ENCODE measurements around the gene NAALADL1. TPM values are rescaled to one million over a fixed set of nuclear protein-coding genes. Genes with fewer than 3 reads are reported as not detected.
A peak's percentile ranks its signal among the peaks of the same experiment; 100 is the strongest.

Gene NAALADL1
- total RNA-seq, 1 donor from 2014 or later = not detected

GRCh38 chr11:65083834-65084597 lies 25.7 kb upstream of the NAALADL1 start, which contains the start of the genes CDCA5 and ZFPL1:
TSS of gene CDCA5 (minus strand) at chr11:65084040. CDS start at chr11:65083978, 62 bp downstream.
TSS of gene ZFPL1 (plus strand) at chr11:65084222. CDS start at chr11:65084699, 477 bp downstream.
- peak; percentile 95 for DNase-seq (ENCODE audit: low read depth)

DNA sequence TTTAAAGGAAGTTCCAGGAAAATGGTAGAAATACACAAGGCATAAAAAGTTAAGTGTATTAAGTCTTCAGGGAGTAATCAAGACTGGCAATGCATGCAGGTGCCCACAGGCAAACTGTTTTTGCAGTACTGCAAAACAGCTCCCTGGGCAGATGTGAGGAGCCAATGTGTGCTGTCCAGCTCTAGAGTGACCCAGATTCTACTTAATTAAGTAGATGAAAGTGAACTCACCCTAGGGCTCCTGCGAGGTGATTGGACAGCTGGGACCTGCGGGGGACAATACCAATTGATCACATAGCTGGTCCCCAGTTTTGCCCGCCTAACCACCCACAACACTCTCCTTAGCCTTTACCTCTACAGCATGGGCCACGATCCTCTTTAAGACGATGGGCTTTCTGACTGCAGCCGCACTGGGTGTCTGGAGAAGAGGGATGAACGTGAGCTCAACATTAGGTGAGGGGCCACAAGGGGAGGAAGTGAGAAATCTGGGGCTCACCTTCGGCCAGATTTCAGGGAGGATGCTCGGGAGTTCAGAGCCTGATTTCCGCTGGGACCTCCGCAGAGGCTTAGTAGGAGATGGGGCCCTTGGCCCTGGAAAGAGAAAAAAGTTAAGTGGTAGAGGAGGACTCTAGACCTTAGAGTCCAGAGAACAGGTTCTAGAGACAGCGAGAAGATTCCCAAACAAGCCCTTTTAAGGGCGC lies 24.9 kb upstream of the NAALADL1 start:
- no peak for DNase-seq (ENCODE audit: low read depth)

- DNase-seq (ENCODE audit: low read depth) = no peak
Observed at GRCh38 chr11:65078786-65079342, 20.5 kb upstream of the NAALADL1 start.

DNA sequence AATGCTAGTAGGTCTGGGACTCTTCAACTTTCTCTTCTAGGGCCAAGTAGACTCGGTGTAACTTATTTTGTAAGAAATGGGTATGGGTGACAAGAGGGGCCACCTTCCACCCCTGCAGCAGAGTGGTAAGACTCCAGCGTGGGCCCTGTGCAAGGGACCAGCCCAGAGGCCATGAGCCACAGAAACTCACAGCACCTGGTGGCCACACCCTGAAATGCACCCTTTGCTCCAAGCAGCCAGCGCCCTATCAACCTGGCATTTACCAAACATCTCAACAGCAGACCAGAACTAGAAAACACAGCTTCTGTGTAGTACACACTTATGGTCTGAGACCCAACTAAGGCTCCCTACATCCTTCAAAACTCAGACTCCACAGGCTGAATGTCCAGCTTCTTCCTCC lies 19.8 kb upstream of the NAALADL1 start:
- peak; percentile 26 for DNase-seq (ENCODE audit: low read depth)

DNA sequence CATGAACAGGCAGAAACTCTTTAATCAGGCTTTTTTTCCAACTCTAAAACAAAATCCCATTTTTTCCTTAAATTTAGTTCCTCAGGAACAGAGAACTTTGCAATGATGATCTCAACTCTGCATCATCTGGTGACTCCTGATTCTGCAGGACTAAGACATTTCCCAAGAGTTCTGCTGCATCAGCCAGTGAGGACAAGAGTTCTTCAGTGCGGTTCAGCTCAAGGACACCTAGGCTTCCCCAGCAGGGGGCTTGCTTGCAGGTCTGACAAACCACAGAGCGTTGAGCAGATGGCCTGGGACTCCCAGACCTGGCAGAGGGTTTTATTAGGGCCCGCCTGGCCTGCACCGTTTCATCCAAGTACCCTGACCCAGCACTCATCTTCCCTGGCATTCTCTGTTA lies 19.1 kb upstream of the NAALADL1 start:
- no peak for DNase-seq (ENCODE audit: low read depth)

DNA sequence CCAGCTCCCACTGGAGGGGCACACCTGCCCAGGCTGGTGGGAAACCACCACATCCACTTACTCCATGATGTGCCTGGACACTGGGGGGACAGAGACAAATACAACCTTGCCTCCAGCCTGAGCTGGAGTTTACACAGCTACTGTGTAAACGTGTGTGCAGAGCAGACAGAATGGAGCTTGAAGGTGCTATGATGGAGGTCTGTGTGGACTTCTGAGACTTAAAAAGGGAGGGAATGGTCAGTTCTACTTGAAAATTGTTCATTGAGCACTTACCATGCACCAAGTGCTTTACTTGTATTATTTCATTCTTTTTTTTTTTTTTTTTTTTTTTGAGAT lies 14.2 kb upstream of the NAALADL1 start:
- no peak for DNase-seq (ENCODE audit: low read depth)

DNA sequence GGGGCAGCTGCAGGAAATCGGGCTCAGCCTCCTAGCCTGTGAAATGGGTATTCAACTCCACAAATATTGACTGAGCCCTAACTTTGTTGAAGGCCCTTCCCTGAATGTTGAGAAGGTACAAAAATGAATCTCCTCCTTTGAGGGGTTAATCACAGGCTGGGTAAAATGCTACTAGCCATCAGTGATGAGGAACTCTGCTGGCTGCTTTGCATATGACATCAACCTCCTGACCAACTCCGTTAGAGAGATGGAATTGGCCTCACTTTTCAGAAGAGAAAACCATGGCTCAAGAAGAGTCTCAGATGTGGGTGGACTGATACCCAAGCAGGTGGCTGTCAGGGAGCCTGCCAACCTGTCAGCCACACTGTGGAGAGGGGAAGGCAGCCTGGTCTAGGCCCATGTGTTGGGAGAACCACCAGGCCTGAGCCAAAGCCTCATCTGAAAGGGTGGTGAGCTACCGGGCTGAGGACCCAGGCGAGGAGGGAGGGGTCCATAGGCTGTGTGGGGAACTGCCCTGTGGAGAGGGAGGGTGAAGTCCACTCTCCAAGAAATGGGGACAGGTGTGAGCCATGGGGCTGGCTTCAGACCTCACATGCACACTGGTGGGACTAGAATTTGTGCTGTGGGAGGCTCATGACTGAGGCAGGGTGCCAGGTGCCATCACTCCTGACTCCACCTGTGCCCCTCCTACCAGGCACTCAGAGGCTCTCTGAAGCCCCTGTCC lies 13.7 kb upstream of the NAALADL1 start:
- DNase-seq (ENCODE audit: low read depth) = no peak

DNA sequence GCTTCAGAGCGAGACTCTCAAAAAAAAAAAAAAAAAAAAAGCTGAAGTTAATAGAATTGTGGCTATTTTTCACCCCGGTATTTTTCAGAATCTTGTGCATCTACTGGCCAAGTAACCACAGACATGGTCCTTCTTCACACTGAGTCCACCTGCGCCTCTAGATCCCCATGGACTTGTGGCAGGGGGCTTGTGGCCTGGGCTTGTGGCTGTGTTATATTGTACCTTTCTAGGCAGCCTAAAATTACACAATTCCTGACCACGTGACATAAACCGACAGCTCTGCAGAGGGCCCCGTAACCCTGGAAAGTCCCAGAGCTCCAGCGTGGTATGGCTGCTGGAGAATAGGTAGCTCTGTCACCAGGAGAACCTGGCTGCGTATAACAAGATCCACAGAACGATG lies 10.9 kb upstream of the NAALADL1 start:
- no peak for DNase-seq (ENCODE audit: low read depth)

DNA sequence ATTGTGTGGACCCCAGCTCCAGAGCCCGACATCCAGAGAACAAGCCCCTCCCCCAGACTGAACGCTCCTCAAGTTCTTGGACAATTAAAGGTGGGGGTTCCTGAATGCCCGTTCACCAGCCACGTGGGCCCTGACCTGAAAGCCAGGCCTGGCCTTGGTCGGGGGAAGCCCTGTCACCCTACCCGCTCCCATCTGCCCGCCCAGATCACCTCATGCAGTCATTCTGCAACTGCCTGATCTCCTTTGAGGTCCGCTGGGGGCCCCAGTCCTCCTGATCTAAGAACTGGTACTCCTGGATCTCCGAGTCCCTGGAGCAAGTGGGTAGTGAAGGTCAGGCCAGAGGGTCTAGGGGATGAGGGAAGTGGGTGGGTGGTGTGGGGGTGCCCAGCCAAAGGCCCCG lies 9.1 kb upstream of the NAALADL1 start:
- DNase-seq (ENCODE audit: low read depth) = no peak

GRCh38 chr11:65066805-65067291 lies 8.5 kb upstream of the NAALADL1 start:
- DNase-seq (ENCODE audit: low read depth) = no peak

DNA sequence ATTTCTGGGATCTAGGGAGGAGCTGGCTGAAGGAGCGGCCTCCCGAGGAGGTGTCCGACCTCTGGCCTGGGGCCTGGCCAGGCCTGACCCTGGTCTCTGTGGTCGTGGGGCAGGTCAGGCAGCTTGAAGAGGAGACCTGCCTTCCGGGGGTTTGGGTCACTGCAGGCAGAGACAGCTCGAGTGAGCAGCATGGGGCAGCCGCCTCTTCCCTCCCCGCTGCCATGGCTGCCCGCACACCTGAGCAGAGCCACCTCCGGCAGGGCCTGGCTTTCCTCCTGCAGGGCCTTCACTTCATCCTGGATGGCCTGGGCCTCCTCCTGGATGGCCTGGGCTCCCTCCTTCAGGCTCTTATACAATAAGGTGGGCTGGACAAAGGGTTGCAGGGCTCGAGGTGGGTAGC lies 8.0 kb upstream of the NAALADL1 start:
- no peak for DNase-seq (ENCODE audit: low read depth)

DNA sequence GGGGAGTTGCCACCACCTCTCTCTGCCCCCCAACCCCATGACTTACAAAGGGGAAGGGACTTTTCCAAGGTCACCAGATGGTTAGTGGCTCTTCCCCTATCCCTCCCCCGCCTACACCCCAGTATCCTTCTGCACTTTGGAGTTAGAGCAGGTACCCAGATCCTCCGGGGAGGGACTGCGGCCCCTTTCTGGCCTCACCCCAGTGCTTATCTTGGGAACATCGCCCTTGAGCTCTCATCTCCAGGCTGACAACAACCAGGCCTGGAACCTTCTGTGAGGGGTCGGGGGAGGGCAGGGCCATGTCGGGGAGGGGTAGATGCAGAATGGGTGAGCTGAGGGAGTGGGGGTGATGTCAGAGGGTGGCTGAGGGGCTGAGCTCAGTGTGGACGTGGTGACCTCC lies 7.5 kb upstream of the NAALADL1 start:
- no peak for DNase-seq (ENCODE audit: low read depth)

- no peak for DNase-seq (ENCODE audit: low read depth)
Observed at GRCh38 chr11:65064847-65065240, 6.5 kb upstream of the NAALADL1 start.

DNA sequence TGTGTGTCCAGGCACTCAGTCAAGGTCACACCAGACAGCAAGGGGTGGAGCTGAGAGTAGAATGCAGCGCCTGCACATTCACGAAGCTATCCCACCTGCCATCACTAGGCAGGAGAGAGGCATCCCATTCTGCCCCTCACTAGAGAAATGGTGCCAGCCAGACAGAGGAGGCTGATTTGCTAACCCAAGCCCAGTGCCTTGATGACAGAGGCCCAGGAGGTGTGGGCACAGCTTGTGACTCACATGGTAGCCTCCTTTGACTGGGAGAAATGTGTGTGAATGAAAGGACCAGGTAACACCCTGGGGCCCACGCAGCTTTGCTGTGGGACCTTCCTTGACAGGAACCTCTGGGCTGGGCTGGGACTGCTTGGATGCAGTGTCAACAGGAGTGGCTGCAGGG lies 5.2 kb upstream of the NAALADL1 start:
- DNase-seq (ENCODE audit: low read depth) = no peak

DNA sequence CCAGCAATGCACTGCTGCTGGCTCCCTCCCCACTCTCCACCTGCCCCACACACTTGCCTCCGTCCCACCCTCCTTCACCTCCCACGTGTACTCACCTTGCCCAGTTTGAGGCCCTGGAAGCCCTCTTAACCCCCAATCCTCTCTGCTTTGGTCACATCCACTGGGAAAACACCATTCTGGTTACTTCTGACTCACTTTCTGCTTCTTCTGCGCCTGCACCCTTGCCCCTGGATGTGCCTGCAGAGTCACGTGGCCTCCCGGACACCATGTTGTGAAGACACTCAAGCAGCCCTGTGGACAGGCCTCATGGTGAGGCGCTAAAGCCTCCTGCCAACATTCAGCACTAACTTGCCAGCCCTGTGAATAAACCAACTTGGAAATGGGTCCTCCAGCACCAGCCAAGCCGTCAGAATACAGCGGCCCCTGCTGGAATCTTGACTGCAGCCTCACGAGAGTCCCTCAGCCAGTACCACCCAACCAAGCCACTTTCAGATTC lies 2.6 kb upstream of the NAALADL1 start:
- no peak for DNase-seq (ENCODE audit: low read depth)

DNA sequence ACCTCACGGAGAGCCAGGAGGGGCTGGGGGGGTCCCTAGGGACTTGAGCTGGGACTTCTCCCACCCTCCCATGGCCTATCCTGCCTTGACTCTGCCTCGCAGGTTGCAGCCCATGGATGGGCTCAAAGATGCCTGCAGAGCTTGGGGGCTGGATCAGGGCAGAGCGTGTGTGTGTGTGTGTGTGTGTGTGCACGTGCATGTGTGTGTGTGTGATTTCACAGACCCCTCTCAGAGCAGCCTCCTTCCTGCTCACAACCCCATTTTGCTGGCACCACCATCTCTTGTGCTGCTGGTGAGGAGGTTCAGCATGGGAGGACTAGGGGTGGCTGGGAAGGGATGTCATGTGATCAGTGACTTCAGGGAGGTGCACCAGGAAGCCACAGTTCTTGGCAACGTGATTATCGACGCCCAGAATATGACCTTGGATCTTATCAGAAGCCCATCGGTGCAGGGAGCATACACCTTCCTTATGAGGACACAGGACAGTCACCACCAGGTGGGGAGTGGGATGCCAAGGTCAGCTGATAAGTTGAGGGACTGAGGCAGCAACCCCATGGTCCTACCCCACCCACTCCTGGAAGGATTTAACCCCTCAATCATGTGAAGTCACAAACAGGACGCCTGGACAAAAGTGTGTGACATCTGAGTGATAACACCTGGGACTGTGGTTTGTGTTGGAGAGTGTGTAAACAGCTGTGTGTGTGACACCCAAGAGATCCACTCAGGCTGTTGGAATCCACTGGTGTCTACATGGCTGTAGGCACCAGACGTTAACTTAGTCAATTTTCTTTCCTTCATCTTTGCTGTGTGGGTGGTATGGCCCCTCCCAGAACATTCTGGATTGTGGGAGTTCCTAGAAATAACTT lies 1.8 kb upstream of the NAALADL1 start:
- peak; percentile 18 for DNase-seq (ENCODE audit: low read depth)

GRCh38 chr11:65059523-65059922 lies 1.2 kb upstream of the NAALADL1 start:
- DNase-seq (ENCODE audit: low read depth) = no peak

GRCh38 chr11:65058012-65058411 lies 341 bp downstream of the NAALADL1 start:
- no peak for DNase-seq (ENCODE audit: low read depth)

DNA sequence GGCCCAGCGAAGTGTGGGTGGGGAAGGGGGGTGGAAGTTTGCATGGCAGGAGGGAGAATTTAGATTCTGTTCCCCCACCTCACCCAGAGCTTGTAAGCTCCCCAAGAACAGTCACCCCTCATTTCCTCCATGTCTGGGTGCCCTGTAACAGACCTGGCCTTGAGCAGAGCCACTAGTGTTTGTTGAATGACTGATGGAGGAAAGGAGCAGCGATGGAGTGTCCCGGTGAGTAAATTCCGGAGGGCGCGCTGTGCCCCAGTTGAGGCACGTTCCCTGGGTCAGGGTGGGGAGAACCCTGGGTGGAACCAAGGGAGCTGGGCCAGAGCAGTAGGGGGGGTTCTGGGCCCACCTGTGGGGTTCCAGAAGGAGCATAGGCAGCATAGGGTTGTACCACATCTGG lies 827 bp downstream of the NAALADL1 start:
- no peak for DNase-seq (ENCODE audit: low read depth)

- no peak for DNase-seq (ENCODE audit: low read depth)
Observed at GRCh38 chr11:65056999-65057398, 1.4 kb downstream of the NAALADL1 start.

- no peak for DNase-seq (ENCODE audit: low read depth)
Observed at GRCh38 chr11:65055538-65055937, 2.8 kb downstream of the NAALADL1 start.
